ENCODE measurements around the gene POLR3E.

The POLR3E gene

GRCh38 chr16:22316411-22316811, 19.2 kb downstream of the POLR3E start:
- Histone ChIP-seq H3K9ac (ENCODE audit: low read length) (no peak overlapping the region), H3F3A (ENCODE audit: insufficient read depth) (peaks cover 3% of the 10 kb centered on the region; the same call in 1 of the 2 replicates), H3K27ac (ENCODE audit: low read depth, low read length) (no peak overlapping the region), H3K9me2 (replicated peaks; ENCODE audit: insufficient read depth, low read length) (no peaks in the 10 kb centered on the region), H2AFZ (ENCODE audit: low read depth, low read length, severe bottlenecking) (no peak overlapping the region), H3K27me3 (ENCODE audit: low read length) (no peaks in the 10 kb centered on the region), H3K79me2 (ENCODE audit: insufficient read depth, low read length) (no peaks in the 10 kb centered on the region; the same call in 1 of the 2 replicates), H3K4me2 (ENCODE audit: low read depth, low read length, poor library complexity, severe bottlenecking) (no peak overlapping the region), H4K20me1 (ENCODE audit: low read depth, low read length) (no peaks in the 10 kb centered on the region), H3K36me3 (ENCODE audit: low read length) (peaks cover 6% of the 10 kb centered on the region; the same call in 1 of the 2 replicates), H3K4me3 (ENCODE audit: insufficient read depth, low read length, poor library complexity, severe bottlenecking) (no peak overlapping the region), H3K9me3 (ENCODE audit: insufficient read depth, low read length) (no peaks in the 10 kb centered on the region)
- TF ChIP-seq, protein P1, sequence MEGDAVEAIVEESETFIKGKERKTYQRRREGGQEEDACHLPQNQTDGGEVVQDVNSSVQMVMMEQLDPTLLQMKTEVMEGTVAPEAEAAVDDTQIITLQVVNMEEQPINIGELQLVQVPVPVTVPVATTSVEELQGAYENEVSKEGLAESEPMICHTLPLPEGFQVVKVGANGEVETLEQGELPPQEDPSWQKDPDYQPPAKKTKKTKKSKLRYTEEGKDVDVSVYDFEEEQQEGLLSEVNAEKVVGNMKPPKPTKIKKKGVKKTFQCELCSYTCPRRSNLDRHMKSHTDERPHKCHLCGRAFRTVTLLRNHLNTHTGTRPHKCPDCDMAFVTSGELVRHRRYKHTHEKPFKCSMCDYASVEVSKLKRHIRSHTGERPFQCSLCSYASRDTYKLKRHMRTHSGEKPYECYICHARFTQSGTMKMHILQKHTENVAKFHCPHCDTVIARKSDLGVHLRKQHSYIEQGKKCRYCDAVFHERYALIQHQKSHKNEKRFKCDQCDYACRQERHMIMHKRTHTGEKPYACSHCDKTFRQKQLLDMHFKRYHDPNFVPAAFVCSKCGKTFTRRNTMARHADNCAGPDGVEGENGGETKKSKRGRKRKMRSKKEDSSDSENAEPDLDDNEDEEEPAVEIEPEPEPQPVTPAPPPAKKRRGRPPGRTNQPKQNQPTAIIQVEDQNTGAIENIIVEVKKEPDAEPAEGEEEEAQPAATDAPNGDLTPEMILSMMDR (IDR thresholded peaks at IDR 0.05; ENCODE audit: insufficient read depth, low read length, poor library complexity, severe bottlenecking) = no peak
- TF ChIP-seq EZH2phosphoT487 (conservative IDR thresholded peaks at IDR 0.05; ENCODE audit: low read length) = no peak

- Histone ChIP-seq H4K20me1 (ENCODE audit: low read depth, low read length) (no peaks in the 10 kb centered on the region), H2AFZ (ENCODE audit: low read depth, low read length, severe bottlenecking) (no peak overlapping the region), H3K27ac (ENCODE audit: low read depth, low read length) (no peak overlapping the region), H3K4me2 (ENCODE audit: low read depth, low read length, poor library complexity, severe bottlenecking) (no peak overlapping the region), H3F3A (ENCODE audit: insufficient read depth) (peaks cover 3% of the 10 kb centered on the region; the same call in 1 of the 2 replicates), H3K9me2 (replicated peaks; ENCODE audit: insufficient read depth, low read length) (no peaks in the 10 kb centered on the region), H3K4me3 (ENCODE audit: insufficient read depth, low read length, poor library complexity, severe bottlenecking) (no peak overlapping the region), H3K9ac (ENCODE audit: low read length) (no peak overlapping the region), H3K36me3 (ENCODE audit: low read length) (peaks cover 6% of the 10 kb centered on the region; the same call in 1 of the 2 replicates), H3K79me2 (ENCODE audit: insufficient read depth, low read length) (no peaks in the 10 kb centered on the region; the same call in 1 of the 2 replicates), H3K9me3 (ENCODE audit: insufficient read depth, low read length) (no peaks in the 10 kb centered on the region), H3K27me3 (ENCODE audit: low read length) (no peaks in the 10 kb centered on the region)
- no peak for TF ChIP-seq EZH2phosphoT487 (conservative IDR thresholded peaks at IDR 0.05; ENCODE audit: low read length)
- TF ChIP-seq, protein P1 (IDR thresholded peaks at IDR 0.05; ENCODE audit: insufficient read depth, low read length, poor library complexity, severe bottlenecking) = no peak
Observed at GRCh38 chr16:22317001-22317530, 19.9 kb downstream of the POLR3E start.

GRCh38 chr16:22317625-22318024, 20.4 kb downstream of the POLR3E start:
- H3K9ac ChIP-seq (ENCODE audit: low read length) = no peak overlapping the region
- peaks cover 3% of the 10 kb centered on the region; the same call in 1 of the 2 replicates for H3F3A ChIP-seq (ENCODE audit: insufficient read depth)
- no peaks in the 10 kb centered on the region for H4K20me1 ChIP-seq (ENCODE audit: low read depth, low read length)
- no peak overlapping the region for H2AFZ ChIP-seq (ENCODE audit: low read depth, low read length, severe bottlenecking)
- no peak overlapping the region for H3K4me2 ChIP-seq (ENCODE audit: low read depth, low read length, poor library complexity, severe bottlenecking)
- no peak overlapping the region for H3K4me3 ChIP-seq (ENCODE audit: insufficient read depth, low read length, poor library complexity, severe bottlenecking)
- no peaks in the 10 kb centered on the region for H3K9me3 ChIP-seq (ENCODE audit: insufficient read depth, low read length)
- H3K27ac ChIP-seq (ENCODE audit: low read depth, low read length) = no peak overlapping the region
- peaks cover 6% of the 10 kb centered on the region; the same call in 1 of the 2 replicates for H3K36me3 ChIP-seq (ENCODE audit: low read length)
- no peaks in the 10 kb centered on the region; the same call in 1 of the 2 replicates for H3K79me2 ChIP-seq (ENCODE audit: insufficient read depth, low read length)
- TF ChIP-seq, protein P1 (IDR thresholded peaks at IDR 0.05; ENCODE audit: insufficient read depth, low read length, poor library complexity, severe bottlenecking) = no peak
- TF ChIP-seq EZH2phosphoT487 (conservative IDR thresholded peaks at IDR 0.05; ENCODE audit: low read length) = no peak
- H3K27me3 ChIP-seq (ENCODE audit: low read length) = no peaks in the 10 kb centered on the region
- H3K9me2 ChIP-seq (replicated peaks; ENCODE audit: insufficient read depth, low read length) = no peaks in the 10 kb centered on the region

All from SU-DHL-6 (cell line).